ENCODE measurements around the gene AP1B1.
"Not testable (repeated sequence)": the region's sequence is repeated elsewhere in the genome, so short reads cannot be mapped to it uniquely, and the experiment has no call there.

AP1B1 gene

GRCh38 chr22:29426476-29426875 lies 38.1 kb upstream of the AP1B1 start:
- H3K4me3 ChIP-seq (ENCODE audit: low read length) = no peak overlapping the region
- DNase-seq (ENCODE audit: low read depth) = no peak
- TF ChIP-seq, protein P1, sequence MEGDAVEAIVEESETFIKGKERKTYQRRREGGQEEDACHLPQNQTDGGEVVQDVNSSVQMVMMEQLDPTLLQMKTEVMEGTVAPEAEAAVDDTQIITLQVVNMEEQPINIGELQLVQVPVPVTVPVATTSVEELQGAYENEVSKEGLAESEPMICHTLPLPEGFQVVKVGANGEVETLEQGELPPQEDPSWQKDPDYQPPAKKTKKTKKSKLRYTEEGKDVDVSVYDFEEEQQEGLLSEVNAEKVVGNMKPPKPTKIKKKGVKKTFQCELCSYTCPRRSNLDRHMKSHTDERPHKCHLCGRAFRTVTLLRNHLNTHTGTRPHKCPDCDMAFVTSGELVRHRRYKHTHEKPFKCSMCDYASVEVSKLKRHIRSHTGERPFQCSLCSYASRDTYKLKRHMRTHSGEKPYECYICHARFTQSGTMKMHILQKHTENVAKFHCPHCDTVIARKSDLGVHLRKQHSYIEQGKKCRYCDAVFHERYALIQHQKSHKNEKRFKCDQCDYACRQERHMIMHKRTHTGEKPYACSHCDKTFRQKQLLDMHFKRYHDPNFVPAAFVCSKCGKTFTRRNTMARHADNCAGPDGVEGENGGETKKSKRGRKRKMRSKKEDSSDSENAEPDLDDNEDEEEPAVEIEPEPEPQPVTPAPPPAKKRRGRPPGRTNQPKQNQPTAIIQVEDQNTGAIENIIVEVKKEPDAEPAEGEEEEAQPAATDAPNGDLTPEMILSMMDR (IDR thresholded peaks at IDR 0.05; ENCODE audit: insufficient read depth, low read depth, low read length, missing control alignments) = no peak

DNA sequence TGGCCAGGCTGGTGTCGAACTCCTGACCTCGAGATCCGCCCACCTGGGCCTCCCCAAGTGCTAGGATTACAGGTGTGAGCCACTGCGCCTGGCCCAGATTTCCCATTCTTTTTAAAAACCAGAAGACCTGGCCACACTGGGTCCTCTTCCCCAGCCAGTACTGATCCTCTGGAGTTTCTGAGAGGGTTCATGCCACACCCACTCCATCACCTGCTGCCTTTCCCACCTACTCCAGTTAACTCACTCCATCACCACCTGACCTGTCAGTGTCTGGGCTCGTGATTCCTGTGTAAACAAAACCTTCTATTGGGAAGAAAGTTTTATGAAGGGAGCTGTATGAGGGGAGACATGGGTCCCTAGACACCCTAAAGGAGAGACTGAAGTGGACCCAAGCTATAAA lies 30.3 kb upstream of the AP1B1 start:
- not testable (repeated sequence) for DNase-seq (ENCODE audit: low read depth); H3K4me3 ChIP-seq (ENCODE audit: low read length)

DNA sequence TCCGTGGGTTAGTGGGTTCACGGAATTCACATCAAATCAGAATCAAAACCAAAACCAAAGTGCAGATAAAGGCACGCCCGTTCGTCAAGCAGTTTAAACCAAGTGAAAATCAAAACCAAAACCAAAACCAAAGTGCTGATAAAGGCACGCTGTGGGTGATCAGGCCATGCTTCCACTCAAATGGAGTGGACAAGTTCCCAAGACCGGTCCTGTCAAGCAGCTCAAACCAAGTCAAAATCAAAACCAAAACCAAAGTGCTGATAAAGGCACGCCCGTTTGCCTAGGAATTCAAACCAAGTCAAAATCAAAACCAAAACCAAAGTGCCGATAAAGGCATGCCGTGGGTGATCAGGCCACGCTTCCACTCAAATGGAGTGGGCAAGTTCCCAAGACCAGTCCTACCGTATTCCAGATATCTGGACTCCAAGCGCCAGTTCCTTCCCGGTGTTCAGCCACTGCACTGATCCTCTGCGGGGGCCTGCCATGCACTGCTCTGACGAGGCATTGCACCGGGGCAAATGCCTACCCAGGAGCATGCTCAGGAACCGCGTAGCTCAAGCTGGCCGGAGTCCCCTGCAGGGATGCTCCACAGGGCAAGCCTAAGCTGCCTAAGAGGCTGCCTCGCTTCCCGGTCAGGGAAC lies 26.7 kb upstream of the AP1B1 start:
- DNase-seq (ENCODE audit: low read depth); H3K4me3 ChIP-seq (ENCODE audit: low read length): not testable (repeated sequence)

GRCh38 chr22:29412772-29413171 lies 24.4 kb upstream of the AP1B1 start:
- TF ChIP-seq, protein P1 (IDR thresholded peaks at IDR 0.05; ENCODE audit: insufficient read depth, low read depth, low read length, missing control alignments) = peak; percentile 39
- DNase-seq (ENCODE audit: low read depth); H3K4me3 ChIP-seq (ENCODE audit: low read length): not testable (repeated sequence)

DNA sequence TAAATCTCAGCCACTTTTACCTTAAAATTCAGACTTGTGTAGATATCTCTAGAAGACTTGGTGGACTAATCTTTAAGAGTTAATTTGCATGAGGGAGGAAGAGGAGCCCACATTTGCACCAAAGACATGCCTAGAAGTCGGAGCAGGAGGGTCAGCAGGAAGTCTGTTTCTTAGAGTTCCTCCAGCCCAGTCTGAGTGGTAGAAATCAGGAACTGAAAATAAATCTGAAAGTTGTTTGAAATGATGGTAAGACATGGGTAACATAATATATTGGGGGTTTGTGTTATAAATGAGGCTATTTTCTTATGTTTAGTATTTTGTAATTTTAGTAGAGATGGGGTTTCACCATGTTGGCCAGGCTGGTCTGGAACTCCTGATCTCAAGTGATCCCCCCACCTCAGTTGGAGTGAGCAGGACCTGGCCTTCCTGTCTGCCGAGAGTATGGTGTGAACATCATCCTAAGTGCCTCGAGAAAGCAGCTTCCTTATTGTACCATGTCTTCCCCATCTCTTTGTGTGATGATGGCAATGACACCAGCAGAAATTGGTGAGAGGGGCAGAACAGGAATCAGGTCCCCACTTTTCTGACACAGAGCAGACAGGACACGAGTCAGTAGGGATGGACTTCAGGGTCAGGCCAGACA lies 23.3 kb upstream of the AP1B1 start:
- not testable (repeated sequence) for DNase-seq (ENCODE audit: low read depth); H3K4me3 ChIP-seq (ENCODE audit: low read length)

DNA sequence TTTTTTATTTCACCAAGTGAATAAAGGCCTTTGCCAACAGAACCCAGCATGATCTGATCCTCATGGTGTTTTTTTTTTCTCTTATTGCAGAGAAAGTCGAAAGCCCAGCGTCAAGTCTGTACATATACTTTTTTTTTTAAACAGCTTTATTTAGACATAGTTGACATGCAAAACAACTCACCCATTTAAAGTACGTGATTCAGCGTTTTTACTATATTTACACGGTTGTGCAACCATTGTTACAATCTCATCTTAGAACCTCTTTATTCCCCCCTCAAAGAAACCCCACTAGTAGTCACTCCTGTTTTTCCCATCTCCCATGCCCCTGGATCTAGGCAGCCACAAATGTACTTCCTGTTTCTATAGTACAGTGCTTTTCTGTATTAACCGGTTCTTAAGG lies 20.6 kb upstream of the AP1B1 start:
- peak; percentile 51 for DNase-seq (ENCODE audit: low read depth)
- TF ChIP-seq, protein P1 (IDR thresholded peaks at IDR 0.05; ENCODE audit: insufficient read depth, low read depth, low read length, missing control alignments) = no peak
- no peak overlapping the region for H3K4me3 ChIP-seq (ENCODE audit: low read length)

DNA sequence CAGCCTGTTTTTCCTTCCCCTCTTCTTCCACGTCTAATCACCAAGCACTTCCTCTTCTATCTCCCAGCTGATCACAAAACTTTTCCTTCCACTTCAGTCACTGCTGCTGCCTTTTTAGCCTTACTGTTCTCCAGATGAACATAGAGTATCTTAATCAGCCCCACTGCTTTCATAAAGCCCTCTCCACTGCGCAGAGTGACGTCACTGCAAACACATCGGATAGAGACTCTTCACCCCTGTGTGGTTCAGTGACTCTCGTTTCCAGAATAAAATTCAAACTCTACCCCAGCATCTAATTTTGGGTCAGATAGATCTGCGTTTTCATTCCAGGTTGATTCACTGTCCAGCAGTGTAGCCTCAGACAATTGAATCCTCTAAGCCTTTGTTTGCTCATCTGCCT lies 13.2 kb upstream of the AP1B1 start:
- not testable (repeated sequence) for DNase-seq (ENCODE audit: low read depth); H3K4me3 ChIP-seq (ENCODE audit: low read length)

DNA sequence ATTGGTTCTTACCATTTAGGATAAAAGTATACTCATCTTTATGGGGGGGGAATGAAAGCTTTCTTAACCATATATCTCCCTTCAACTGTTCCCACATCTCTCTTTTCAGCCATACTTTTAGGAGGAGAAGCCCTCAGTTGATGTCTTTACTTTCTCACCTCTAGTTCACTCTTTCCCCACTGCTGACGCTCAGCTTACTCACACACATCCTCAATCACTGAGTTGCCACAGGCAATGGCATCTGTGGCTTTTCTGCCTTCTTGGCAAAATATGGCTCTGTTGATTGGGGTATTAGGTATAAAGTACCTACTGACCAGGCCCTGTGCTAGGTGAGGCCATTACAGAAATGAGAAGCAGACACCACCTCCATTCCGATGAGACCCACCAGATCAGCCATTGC lies 12.2 kb upstream of the AP1B1 start:
- TF ChIP-seq, protein P1 (IDR thresholded peaks at IDR 0.05; ENCODE audit: insufficient read depth, low read depth, low read length, missing control alignments) = no peak

DNA sequence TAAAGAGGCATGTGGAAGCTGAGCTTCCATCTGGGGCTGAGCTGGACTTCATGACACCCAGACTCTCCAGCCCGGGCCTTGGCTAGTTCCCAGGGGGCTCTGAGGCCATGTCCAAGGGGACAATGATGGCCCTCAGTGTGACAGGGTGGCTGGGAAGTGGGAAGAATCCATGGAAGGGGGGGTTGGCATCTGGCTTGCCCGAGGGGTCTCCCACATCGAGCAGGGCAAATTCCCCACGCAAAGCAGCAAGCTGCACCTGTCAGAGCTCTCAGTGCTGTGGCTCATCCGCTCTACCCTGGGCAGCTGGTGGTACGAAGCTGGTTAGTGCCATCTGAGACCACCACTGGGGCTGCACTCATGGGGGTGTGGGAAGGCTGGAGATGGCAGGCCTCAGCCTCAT lies 9.4 kb upstream of the AP1B1 start:
- TF ChIP-seq, protein P1 (IDR thresholded peaks at IDR 0.05; ENCODE audit: insufficient read depth, low read depth, low read length, missing control alignments) = no peak
- no peak overlapping the region for H3K4me3 ChIP-seq (ENCODE audit: low read length)
- no peak for DNase-seq (ENCODE audit: low read depth)

More for the DNA sequence above, 12.2 kb upstream of the AP1B1 start:
- no peak overlapping the region for H3K4me3 ChIP-seq (ENCODE audit: low read length)
- no peak for DNase-seq (ENCODE audit: low read depth)
